ENCODE measurements around the gene NSMCE1. TPM values are rescaled to one million over a fixed set of nuclear protein-coding genes. Genes with fewer than 3 reads are reported as not detected.
"Not testable (repeated sequence)": the region's sequence is repeated elsewhere in the genome, so short reads cannot be mapped to it uniquely, and the experiment has no call there.

Gene NSMCE1
- polyA plus RNA-seq, 1 donor: 61.5 TPM

DNA sequence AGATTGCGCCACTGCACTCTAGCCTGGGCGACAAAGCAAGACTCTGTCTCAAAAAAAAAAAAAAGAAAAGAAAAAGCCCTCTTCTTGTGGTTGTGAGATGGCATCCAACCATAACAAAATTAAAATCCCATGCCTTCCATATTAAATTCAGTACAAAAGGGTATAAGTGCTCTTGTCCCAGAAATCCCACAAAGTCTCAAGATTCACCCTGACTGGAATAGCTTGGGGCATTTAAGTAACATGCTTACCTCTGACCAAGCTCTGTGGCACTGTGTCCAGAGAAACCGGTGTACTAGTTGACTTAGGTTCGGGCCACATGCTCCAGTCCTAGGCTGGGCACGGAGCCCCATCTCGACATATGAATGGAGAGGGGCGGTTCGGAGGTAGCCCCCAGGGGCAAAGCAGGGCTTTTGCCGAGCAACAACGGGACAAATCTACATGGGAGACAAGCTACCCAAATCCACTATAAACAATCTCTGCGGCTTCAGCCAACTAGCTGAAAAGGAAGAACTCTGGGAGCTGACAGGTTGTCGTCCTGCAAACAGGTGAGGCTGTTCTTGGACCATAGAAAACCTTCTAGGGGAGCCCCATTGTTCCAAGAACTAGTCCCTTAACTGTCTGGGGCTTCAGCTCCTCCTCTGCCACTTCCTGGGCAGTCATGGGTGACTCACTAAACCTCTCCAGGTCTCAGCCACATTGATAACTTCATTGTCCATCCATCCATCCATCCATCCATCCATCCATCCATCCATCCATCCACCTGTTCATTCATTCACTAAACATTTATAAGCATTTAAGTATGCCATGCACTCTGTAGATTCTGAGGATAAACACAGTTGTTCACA is 34.9 kb upstream of the NSMCE1 start:
- DNase-seq: no peak
- H3K9me3 ChIP-seq (ENCODE audit: control insufficient read depth, low read depth, low read length): no peaks in the 10 kb centered on the region
- H3K36me3 ChIP-seq (ENCODE audit: control insufficient read depth, insufficient read depth, low read length): no peaks in the 10 kb centered on the region
- H3K27ac ChIP-seq (ENCODE audit: low read length): no peak overlapping the region
- H3K27me3 ChIP-seq (ENCODE audit: control insufficient read depth, insufficient read depth, low read length): no peaks in the 10 kb centered on the region
- H3K4me1 ChIP-seq (ENCODE audit: control insufficient read depth, insufficient read depth, low read length): no peaks in the 10 kb centered on the region
- no peak overlapping the region for H3K4me3 ChIP-seq (ENCODE audit: low read length)
- WGBS (ENCODE audit: insufficient coverage, low lambda C conversion rate): no CpG with 5 or more reads among the region's 12 CpGs

DNA sequence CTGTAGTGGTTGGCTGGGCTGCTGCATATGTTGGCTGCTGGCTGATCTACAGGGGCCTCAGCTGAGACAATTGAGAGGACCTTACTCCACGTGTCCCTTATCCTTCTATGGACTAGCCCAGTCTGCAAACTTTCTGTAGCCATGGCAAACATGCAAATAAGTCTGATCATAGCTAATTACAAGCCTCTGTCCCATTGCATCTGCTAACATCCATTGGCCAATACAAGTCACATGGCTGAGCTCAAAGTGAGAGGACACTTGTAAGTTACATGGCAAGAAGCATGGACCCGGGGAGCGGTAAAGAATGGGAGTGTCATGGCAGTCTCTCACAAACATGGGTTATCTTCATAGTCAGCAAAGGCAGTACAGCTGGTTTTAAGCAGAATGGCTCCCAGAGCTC is 33.6 kb upstream of the NSMCE1 start:
- H3K4me3 ChIP-seq (ENCODE audit: low read length): no peak overlapping the region
- no peaks in the 10 kb centered on the region for H3K4me1 ChIP-seq (ENCODE audit: control insufficient read depth, insufficient read depth, low read length)
- no peaks in the 10 kb centered on the region for H3K27me3 ChIP-seq (ENCODE audit: control insufficient read depth, insufficient read depth, low read length)
- no peak for DNase-seq
- H3K27ac ChIP-seq (ENCODE audit: low read length): no peak overlapping the region
- H3K9me3 ChIP-seq (ENCODE audit: control insufficient read depth, low read depth, low read length): no peaks in the 10 kb centered on the region
- WGBS (ENCODE audit: insufficient coverage, low lambda C conversion rate): no CpG with 5 or more reads among the region's 3 CpGs
- no peaks in the 10 kb centered on the region for H3K36me3 ChIP-seq (ENCODE audit: control insufficient read depth, insufficient read depth, low read length)

DNA sequence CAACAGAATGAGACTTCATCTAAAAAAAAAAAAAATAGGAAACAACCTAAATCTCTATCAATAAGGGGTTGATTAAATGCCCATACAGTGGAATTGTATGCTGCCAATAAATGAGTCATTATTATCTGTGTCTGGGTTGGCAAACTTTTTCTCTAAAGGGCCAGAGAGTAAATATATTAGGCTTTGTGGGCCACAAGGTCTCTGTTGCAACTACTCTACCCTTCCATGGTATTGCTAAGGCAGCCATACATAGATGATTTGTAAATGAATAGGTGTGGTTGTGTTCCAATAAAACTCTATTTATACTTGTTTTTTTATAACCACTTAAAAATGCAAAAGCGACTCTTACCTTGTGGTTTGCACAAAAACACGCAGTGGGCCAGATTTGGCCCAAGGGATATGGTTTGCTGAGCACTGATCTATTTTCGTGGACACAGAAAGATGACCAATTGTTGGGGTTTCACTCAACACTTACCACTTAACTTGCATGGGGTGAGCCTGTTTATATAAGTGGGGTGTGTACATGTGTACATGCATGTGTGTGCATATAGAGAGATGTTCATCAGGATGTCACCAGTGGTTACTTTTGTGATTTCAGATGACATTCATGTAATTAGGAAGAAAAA is 32.8 kb upstream of the NSMCE1 start:
- no CpG with 5 or more reads among the region's 3 CpGs for WGBS (ENCODE audit: insufficient coverage, low lambda C conversion rate)
- no peak for DNase-seq
- no peaks in the 10 kb centered on the region for H3K36me3 ChIP-seq (ENCODE audit: control insufficient read depth, insufficient read depth, low read length)
- H3K27ac ChIP-seq (ENCODE audit: low read length): no peak overlapping the region
- no peaks in the 10 kb centered on the region for H3K27me3 ChIP-seq (ENCODE audit: control insufficient read depth, insufficient read depth, low read length)
- no peaks in the 10 kb centered on the region for H3K9me3 ChIP-seq (ENCODE audit: control insufficient read depth, low read depth, low read length)
- H3K4me3 ChIP-seq (ENCODE audit: low read length): no peak overlapping the region
- H3K4me1 ChIP-seq (ENCODE audit: control insufficient read depth, insufficient read depth, low read length): no peaks in the 10 kb centered on the region

DNA sequence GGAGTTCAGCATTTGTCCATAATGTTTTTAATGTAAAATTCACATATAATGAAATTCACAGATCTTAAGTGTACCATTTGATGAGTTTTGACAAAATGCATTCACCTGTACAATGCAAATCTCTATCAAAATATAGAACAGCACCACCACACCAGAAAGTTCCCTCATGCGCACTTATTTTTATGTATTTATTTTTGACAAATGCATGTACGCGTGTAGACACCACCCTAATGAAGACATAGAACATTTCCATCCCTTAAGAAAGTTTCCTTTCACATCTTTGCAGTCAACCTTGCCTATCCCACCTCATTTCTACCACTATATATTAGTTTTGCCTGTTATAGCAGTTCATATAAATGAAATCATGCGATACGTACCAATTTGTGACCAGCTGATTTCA is 29.6 kb upstream of the NSMCE1 start:
- Histone ChIP-seq H3K4me1 (ENCODE audit: control insufficient read depth, insufficient read depth, low read length) (no peaks in the 10 kb centered on the region), H3K9me3 (ENCODE audit: control insufficient read depth, low read depth, low read length) (no peaks in the 10 kb centered on the region), H3K36me3 (ENCODE audit: control insufficient read depth, insufficient read depth, low read length) (no peaks in the 10 kb centered on the region), H3K4me3 (ENCODE audit: low read length) (no peak overlapping the region), H3K27me3 (ENCODE audit: control insufficient read depth, insufficient read depth, low read length) (no peaks in the 10 kb centered on the region), H3K27ac (ENCODE audit: low read length) (no peak overlapping the region)
- no peak for DNase-seq
- 100% methylated on average over 3 of the region's 5 CpGs for WGBS (ENCODE audit: insufficient coverage, low lambda C conversion rate)

GRCh38 chr16:27293343-27293742 is 24.8 kb upstream of the NSMCE1 start:
- H3K36me3 ChIP-seq (ENCODE audit: control insufficient read depth, insufficient read depth, low read length): no peaks in the 10 kb centered on the region
- H3K4me3 ChIP-seq (ENCODE audit: low read length): no peak overlapping the region
- no peak for DNase-seq
- no peaks in the 10 kb centered on the region for H3K9me3 ChIP-seq (ENCODE audit: control insufficient read depth, low read depth, low read length)
- H3K4me1 ChIP-seq (ENCODE audit: control insufficient read depth, insufficient read depth, low read length): no peaks in the 10 kb centered on the region
- H3K27ac ChIP-seq (ENCODE audit: low read length): no peak overlapping the region
- H3K27me3 ChIP-seq (ENCODE audit: control insufficient read depth, insufficient read depth, low read length): no peaks in the 10 kb centered on the region
- 0% methylated on average over 1 of the region's 5 CpGs for WGBS (ENCODE audit: insufficient coverage, low lambda C conversion rate)

DNA sequence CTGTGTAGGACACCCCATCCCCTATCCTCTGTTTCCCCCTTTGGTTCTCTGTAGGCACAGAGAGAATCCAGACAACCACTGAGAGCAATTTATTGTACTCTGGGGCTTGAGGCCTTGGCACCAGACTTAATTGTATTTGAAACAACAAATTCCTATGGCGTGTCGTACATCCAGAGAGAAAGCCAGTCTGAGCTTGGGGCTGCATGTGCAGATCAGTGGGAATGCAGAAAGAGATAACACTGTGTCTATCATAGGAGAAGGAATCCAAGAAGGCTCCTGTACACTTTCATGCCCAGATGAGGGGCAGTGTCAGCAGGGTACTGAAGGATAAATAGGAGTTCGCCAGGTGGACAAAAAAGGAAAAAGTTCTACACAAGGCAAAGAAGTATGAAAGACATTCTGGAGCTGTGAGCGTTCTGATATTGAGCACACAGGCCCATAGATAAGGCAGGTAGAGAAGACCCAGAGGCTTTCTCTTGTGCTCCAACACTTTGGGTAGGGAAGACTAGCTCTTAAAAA is 23.2 kb upstream of the NSMCE1 start:
- DNase-seq: no peak
- Histone ChIP-seq H3K4me3 (ENCODE audit: low read length) (no peak overlapping the region), H3K27me3 (ENCODE audit: control insufficient read depth, insufficient read depth, low read length) (no peaks in the 10 kb centered on the region), H3K27ac (ENCODE audit: low read length) (no peak overlapping the region), H3K4me1 (ENCODE audit: control insufficient read depth, insufficient read depth, low read length) (no peaks in the 10 kb centered on the region), H3K36me3 (ENCODE audit: control insufficient read depth, insufficient read depth, low read length) (no peaks in the 10 kb centered on the region), H3K9me3 (ENCODE audit: control insufficient read depth, low read depth, low read length) (no peaks in the 10 kb centered on the region)
- WGBS (ENCODE audit: insufficient coverage, low lambda C conversion rate): 91% methylated on average over 4 of the region's 4 CpGs

DNA sequence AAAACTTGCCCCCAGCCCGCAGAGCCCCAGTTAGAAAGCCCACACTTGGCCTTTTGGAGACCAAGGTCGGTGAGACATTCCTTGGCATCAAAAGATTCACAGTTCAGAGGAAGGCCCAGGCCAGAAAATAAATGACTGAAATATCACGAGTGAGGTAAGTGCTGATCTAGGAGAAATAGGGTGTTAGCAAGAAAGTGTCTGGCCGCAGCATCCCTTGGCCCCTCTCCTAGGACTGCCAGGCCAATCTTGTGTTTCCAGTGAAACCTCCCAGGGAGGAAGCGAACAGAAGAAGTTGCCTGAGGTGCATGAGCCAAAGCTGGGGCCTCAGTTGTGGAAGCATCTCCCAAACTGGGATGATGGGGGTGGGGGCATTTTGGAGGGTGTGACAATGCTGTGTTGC is 22.5 kb upstream of the NSMCE1 start:
- Histone ChIP-seq H3K27ac (ENCODE audit: low read length) (no peak overlapping the region), H3K9me3 (ENCODE audit: control insufficient read depth, low read depth, low read length) (no peaks in the 10 kb centered on the region), H3K4me3 (ENCODE audit: low read length) (no peak overlapping the region), H3K4me1 (ENCODE audit: control insufficient read depth, insufficient read depth, low read length) (no peaks in the 10 kb centered on the region), H3K27me3 (ENCODE audit: control insufficient read depth, insufficient read depth, low read length) (no peaks in the 10 kb centered on the region), H3K36me3 (ENCODE audit: control insufficient read depth, insufficient read depth, low read length) (no peaks in the 10 kb centered on the region)
- no peak for DNase-seq
- no CpG with 5 or more reads among the region's 5 CpGs for WGBS (ENCODE audit: insufficient coverage, low lambda C conversion rate)

- H3K27ac ChIP-seq (ENCODE audit: low read length): no peak overlapping the region
- no peaks in the 10 kb centered on the region for H3K9me3 ChIP-seq (ENCODE audit: control insufficient read depth, low read depth, low read length)
- no peak for DNase-seq
- H3K27me3 ChIP-seq (ENCODE audit: control insufficient read depth, insufficient read depth, low read length): no peaks in the 10 kb centered on the region
- H3K4me3 ChIP-seq (ENCODE audit: low read length): no peak overlapping the region
- no peaks in the 10 kb centered on the region for H3K4me1 ChIP-seq (ENCODE audit: control insufficient read depth, insufficient read depth, low read length)
- H3K36me3 ChIP-seq (ENCODE audit: control insufficient read depth, insufficient read depth, low read length): no peaks in the 10 kb centered on the region
These were observed 22.0 kb upstream of the NSMCE1 start for GRCh38 chr16:27290562-27290961.

GRCh38 chr16:27289669-27290068 is 21.1 kb upstream of the NSMCE1 start:
- H3K27ac ChIP-seq (ENCODE audit: low read length): no peak overlapping the region
- no peaks in the 10 kb centered on the region for H3K27me3 ChIP-seq (ENCODE audit: control insufficient read depth, insufficient read depth, low read length)
- DNase-seq: no peak
- H3K4me1 ChIP-seq (ENCODE audit: control insufficient read depth, insufficient read depth, low read length): no peaks in the 10 kb centered on the region
- H3K4me3 ChIP-seq (ENCODE audit: low read length): no peak overlapping the region
- WGBS (ENCODE audit: insufficient coverage, low lambda C conversion rate): 93% methylated on average over 3 of the region's 6 CpGs
- H3K36me3 ChIP-seq (ENCODE audit: control insufficient read depth, insufficient read depth, low read length): no peaks in the 10 kb centered on the region
- H3K9me3 ChIP-seq (ENCODE audit: control insufficient read depth, low read depth, low read length): no peaks in the 10 kb centered on the region

GRCh38 chr16:27288313-27288712 is 19.7 kb upstream of the NSMCE1 start:
- not testable (repeated sequence) for H3K27ac ChIP-seq (ENCODE audit: low read length); H3K27me3 ChIP-seq (ENCODE audit: control insufficient read depth, insufficient read depth, low read length); H3K4me3 ChIP-seq (ENCODE audit: low read length); DNase-seq; H3K4me1 ChIP-seq (ENCODE audit: control insufficient read depth, insufficient read depth, low read length); H3K9me3 ChIP-seq (ENCODE audit: control insufficient read depth, low read depth, low read length); H3K36me3 ChIP-seq (ENCODE audit: control insufficient read depth, insufficient read depth, low read length)
- WGBS (ENCODE audit: insufficient coverage, low lambda C conversion rate): no CpG with 5 or more reads among the region's 6 CpGs

- Histone ChIP-seq H3K36me3 (ENCODE audit: control insufficient read depth, insufficient read depth, low read length) (no peaks in the 10 kb centered on the region), H3K27me3 (ENCODE audit: control insufficient read depth, insufficient read depth, low read length) (no peaks in the 10 kb centered on the region), H3K4me1 (ENCODE audit: control insufficient read depth, insufficient read depth, low read length) (no peaks in the 10 kb centered on the region), H3K27ac (ENCODE audit: low read length) (no peak overlapping the region), H3K9me3 (ENCODE audit: control insufficient read depth, low read depth, low read length) (no peaks in the 10 kb centered on the region), H3K4me3 (ENCODE audit: low read length) (no peak overlapping the region)
- no CpG with 5 or more reads among the region's 11 CpGs for WGBS (ENCODE audit: insufficient coverage, low lambda C conversion rate)
- no peak for DNase-seq
These were observed 19.3 kb upstream of the NSMCE1 start for GRCh38 chr16:27287887-27288286.
